HL-60 (cell line): ENCODE measurements around the gene IFNA13.

Source experiments
- GABPA ChIP-seq: IDR thresholded peaks from 2 replicates; pipeline ENCODE4 v1.6.1; 2012; ENCODE audit warnings: low read depth
- POLR2AphosphoS5 ChIP-seq: IDR thresholded peaks from 2 replicates; pipeline ENCODE4 v1.6.1; 2012; ENCODE audit warnings: low read depth
- TF ChIP-seq, protein P1 (sequence below): IDR thresholded peaks from one replicate; pipeline ENCODE4 v1.5.1; 2011; ENCODE audit warnings: low read length, control low read depth, inconsistent platforms; ENCODE audit not compliant: insufficient read depth

DNA sequence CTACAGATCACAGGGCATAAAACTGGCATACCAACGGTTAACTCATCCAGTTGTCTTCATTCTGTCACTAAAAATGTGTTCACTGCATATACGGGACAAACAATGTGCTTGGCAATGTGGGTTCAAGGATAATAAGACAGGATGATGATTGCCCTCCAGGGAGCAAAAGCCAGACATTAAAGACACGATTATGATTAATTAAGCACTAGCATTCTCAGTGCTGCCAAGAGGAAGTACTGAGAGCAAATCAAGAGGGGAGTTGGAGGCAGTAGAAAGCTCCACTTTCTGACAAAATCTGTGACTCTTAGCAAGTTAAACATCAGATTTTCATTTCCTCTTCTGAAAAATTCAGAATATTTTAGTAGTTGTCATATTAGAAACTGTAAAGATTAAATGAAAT is 32.1 kb upstream of the IFNA13 start:
- TF ChIP-seq, protein P1, sequence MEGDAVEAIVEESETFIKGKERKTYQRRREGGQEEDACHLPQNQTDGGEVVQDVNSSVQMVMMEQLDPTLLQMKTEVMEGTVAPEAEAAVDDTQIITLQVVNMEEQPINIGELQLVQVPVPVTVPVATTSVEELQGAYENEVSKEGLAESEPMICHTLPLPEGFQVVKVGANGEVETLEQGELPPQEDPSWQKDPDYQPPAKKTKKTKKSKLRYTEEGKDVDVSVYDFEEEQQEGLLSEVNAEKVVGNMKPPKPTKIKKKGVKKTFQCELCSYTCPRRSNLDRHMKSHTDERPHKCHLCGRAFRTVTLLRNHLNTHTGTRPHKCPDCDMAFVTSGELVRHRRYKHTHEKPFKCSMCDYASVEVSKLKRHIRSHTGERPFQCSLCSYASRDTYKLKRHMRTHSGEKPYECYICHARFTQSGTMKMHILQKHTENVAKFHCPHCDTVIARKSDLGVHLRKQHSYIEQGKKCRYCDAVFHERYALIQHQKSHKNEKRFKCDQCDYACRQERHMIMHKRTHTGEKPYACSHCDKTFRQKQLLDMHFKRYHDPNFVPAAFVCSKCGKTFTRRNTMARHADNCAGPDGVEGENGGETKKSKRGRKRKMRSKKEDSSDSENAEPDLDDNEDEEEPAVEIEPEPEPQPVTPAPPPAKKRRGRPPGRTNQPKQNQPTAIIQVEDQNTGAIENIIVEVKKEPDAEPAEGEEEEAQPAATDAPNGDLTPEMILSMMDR, result no peak
- no peak for TF ChIP-seq GABPA
- no peak for TF ChIP-seq POLR2AphosphoS5
